Cortex of kidney (tissue), 1 donor: Measurements from ENCODE around the gene UBE2QL1.

ENCODE experiments used
- DNase-seq: peaks from one replicate; lab custom pipeline; 2025; lab: John Stamatoyannopoulos, UW

Gene UBE2QL1, protein sequence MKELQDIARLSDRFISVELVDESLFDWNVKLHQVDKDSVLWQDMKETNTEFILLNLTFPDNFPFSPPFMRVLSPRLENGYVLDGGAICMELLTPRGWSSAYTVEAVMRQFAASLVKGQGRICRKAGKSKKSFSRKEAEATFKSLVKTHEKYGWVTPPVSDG

DNA sequence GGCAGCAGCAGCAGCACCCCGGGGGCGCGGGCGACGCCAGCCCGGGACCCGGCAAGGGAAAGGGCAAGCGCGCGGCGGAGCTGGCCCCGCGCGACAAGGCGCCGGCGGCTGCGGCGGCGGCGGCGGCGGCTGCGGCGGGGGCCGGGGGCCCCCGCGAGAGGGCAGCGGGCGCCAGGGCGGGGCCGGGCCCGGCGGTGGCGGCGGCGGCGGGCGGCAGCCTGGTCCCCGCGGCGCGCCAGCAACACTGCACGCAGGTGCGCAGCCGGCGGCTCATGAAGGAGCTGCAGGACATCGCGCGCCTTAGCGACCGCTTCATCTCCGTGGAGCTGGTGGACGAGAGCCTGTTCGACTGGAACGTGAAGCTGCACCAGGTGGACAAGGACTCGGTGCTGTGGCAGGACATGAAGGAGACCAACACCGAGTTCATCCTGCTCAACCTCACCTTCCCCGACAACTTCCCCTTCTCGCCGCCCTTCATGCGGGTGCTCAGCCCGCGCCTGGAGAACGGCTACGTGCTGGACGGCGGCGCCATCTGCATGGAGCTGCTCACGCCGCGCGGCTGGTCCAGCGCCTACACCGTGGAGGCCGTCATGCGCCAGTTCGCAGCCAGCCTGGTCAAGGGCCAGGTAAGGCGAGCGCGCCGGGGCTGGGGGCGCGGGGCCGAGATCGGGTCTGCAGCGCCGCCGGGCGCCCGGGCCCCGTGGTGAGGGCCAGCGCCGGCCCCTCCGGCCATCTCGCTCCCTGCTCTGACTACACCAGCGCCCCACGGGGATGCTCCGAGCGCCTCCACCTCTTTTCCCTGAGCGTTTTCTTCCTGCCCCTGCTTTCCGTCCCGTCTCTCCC, at the start of gene UBE2QL1:
TSS of gene UBE2QL1 (plus strand) at position 238 of the 843 bp plus-strand sequence. CDS start at position 273, 35 bp downstream.
- no peak for DNase-seq

DNA sequence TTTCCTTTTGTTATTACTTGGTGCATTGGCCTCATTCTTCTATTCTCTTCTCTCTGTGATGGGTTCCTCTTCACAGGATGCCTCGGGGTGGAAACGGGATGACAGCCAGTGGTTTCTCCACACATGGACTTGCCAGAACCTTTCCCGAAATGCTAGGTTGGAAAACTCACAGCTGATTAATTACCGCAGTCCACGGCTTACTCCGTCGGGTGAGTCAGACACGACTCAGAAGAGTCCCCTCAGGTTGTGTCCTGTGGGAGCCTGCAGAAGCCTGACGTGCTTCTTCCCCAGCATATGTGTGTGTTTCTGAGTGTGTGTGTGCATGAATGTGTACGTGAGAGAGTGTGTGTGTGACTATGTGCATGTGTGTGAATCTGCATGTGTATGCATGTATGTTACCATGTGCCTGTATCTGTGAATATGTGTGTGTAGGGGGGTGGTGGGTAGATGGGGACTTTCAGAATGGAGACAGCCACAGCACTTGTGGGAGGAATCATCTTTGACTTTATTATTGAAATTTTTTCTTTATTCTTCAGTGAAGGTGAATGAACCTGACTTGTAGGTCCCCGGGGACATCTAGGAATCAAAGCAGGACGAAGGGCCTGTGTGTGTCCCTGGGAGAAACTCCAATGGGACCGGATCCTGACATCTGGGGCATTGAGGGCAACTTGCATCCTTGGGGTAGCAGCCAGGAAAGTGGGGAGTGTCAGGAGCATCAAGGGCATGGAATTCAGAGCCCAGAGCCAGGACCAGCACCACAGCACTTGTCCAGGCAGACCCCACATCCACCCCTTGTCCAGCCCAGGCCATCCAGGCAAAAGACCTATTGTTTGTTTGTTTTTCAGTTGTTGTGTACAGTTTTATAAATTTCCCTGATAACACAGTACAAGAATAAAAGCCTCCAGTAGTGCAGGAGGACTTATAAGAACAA, 48.4 kb upstream of the UBE2QL1 start:
- no peak for DNase-seq

DNA sequence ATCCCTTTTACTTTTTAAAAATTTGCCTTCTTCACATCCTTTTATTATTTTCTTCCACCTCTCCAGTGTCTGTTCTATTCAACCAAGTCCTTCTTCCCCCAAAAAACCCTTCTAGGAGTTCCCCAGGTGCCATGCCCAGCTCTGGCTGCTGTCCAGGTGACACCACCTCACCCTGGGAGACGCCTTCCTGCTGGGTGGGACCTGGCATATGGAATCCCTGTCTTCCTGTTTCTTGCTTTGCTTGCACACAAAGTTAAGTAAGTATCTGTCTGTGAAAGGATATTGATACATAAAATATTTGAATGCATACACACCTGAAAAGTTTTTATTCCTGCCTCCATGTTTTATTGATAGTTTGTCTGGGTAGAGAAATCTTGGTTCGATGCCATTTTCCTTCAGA, 47.2 kb upstream of the UBE2QL1 start:
- no peak for DNase-seq

DNA sequence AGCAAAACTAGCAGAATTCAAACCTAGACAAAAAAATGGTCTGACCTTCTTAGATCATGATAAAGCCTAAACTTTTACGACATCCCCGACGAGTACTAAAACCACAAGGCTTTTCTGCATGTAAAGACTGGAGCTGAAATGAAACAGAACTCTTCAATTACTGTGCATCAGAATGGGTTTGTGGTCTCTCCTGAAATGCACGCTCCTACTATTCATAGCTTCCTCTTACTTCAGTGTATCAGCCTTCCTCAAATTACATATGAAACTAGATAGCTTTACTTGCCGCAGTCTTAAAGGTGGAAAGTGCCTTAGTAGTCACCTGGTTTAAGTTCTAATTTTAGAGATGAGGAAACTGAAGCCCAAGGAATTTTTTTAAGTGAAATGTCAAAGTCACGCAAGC, 45.7 kb upstream of the UBE2QL1 start:
- DNase-seq: no peak

DNA sequence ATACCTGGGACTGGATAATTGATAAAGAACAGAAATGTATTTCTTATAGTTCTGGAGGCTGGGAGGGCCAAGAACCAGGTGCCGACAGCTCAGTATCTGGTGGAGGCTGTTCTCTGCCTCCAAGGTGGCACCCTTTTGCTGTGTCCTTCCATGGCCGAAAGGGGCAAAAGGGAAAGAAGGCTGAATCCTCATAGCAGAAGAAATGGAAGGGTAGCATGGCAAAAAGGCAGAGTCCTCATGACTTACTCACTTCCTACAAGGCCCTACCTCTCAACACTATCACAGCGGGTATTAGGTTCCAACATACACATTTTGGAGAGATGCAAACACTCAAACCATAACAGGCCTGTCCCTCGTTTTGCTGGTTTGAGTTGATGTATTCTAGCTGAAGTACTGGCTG, 45.2 kb upstream of the UBE2QL1 start:
- DNase-seq: no peak

DNA sequence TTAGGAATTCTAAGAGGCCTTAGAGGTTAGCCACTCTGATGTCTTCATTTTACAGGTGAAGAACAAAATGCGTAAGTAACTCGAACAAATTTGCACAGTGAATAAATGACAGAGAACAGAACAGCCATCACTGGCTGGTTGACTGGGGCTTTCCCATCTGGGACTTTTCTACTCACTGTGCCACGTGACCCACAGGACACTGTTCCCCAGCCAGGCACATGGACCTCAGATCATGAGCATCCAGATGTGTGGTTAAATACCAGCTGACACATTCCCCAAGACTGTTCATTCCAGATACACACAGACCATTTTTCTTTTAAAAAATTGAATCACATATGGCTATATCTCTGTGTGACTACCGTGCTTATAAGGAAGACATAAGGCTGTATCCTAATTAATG, 44.5 kb upstream of the UBE2QL1 start:
- DNase-seq: no peak

DNA sequence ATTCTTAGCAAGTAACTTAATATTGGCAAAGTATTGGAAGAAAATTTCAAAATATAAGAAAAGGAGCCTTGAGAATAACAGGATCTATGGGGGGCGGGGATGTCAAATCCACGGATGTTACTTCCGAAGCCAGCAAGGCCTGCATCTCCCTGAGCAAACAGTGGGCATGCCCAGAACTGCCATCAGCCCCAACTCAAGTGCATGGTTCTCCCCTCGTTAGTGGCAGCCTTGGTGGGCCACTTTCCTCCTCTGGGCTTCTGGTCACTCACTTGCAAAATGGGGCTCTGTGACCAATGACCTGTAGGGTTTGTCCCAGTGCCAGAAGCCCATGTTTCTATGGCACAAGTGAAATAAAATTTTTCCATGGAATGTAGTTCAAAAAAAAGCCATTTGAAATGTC, 43.1 kb upstream of the UBE2QL1 start:
- DNase-seq: no peak

DNA sequence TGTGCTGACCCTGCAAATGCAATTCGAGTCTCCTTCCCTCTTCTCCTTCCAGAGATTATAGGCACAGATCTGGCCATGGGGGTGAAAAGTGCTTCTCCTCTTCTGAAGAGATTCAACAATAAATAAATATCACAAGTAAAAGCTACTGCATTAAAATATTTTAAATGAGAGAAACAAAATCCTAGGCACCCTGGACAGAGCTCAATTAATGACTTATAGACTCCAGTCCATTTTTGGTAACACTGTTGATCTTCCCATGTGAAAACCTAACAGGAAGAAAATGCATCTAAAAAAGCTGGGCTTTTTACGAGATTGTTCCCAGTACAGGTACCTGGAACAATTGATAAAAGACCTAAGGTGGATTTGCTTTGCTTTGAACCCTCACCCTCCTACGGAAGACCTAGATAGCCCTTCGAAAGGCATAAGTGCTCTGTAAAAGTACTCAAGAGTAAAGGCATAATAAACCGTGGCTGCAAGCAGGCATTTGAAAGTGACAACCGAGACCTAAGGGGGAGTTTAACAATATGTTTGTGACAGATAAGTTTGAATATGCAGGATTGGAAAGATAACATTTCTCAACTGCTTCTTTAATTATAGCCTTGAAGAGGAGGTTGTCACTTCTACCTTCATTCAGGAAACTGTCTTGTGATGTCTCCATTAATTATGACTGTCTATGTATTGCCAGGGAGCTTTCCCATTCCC, 41.0 kb upstream of the UBE2QL1 start:
- DNase-seq: no peak

DNA sequence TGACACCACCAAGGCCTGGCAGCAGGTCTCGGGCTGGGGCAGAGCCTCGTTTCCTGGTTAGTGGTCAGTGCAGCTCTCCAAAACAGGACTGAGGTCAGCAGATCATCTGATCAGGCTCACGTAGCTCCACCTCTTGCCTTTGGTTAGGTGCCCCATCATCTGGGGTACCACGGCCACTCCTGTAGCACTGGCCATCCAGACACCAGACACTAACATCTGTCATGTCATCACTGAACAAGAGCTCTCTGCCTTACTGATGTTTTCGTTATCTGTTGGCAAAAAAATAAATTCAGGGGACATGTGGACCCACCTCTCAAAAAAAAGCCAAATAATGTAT, 40.4 kb upstream of the UBE2QL1 start:
- DNase-seq: no peak

DNA sequence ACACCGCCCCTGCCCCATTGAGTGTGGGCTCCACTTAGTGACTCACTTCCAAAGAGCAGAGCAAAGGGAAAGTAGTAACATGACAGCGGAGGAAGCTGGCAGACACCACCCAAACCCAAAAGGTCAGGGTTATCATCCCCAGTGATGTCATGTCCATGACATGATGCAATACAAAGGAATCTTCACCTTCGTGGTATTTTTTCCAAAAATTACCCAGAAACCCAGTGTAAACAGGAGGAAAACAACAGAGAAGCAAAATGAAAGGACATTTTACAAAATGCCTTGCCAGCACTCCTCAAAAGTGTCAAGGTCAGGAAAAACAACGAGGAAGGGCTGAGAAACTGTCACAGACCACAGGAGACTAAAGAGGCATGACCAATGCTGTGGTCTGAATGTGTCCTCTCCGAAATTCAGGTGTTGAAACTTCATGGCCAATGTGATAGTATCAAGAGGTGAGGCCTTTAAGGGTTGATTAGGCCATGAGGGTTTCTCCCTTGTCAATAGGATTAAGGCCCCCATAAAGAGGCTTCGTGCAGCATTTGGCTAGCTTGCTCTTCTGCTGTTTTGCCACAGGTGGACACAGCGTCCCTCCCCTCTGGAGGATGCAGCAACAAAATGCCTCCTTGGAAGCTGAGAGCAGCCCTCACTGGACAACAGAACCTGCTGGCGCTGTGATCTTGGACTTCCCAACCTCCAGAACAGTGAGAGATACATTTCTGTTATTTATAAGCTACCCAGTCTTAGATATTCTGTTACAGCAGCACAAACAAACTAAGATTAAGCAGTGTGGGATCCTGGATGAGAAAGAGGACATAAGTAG, 39.8 kb upstream of the UBE2QL1 start:
- DNase-seq: no peak

DNA sequence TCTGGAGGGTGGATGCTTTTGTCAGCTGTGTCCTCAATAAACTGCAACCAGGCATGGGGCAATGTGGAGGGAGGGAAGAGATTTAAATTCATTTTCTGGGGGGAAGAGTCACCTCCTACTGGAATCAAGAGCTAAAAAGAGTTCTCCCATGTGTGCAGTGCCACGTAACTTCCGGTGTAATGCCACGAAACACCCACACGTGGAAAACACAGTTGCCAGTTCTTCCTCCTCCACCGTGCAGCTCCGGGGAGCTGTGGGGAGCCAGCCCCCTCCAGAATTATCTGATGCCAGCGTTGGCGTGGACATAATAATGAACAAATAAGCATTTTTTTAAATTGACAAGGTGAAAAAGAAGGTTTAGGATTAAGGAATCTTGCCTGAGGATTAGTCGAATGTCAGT, 38.2 kb upstream of the UBE2QL1 start:
- no peak for DNase-seq

DNA sequence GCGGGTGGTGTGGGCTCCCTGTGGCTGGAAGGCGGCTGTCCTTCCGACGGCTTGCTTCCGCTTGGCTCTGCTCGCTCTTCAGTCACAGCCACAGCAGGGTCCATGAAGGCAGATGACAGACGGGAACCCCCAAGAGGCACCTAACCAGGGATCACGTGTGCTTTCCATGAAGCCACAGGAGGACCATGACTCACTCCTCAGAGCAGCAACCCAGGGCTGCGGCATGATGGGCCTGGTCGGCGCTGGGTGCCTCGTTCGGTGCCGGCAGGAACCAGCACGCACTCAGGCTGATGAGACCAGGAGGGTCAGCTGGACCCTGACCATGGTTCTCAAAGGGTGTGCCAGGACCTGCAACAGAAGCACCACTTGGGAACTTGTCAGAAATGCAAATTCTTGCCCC, 37.5 kb upstream of the UBE2QL1 start:
- DNase-seq: no peak

DNA sequence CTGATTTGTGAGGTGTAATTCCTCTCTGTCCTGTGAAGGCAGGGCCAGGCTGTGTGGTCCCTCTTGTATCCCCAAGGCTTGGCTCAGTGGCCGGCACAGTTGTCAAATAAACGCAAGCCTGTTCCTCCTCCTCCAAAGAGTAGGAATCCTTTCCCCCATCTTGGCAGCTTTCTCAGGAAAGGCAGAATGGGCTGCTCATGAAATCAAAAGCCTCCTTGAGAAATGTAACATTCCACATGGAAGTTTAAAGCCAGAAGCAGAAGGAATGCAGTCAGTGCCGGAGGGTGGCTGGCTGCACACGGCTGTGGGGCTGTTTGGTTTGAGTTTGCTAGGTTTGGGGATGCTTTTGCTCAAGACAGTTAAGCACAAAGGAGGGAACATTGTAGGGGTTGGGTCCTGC, 35.8 kb upstream of the UBE2QL1 start:
- DNase-seq: no peak

DNA sequence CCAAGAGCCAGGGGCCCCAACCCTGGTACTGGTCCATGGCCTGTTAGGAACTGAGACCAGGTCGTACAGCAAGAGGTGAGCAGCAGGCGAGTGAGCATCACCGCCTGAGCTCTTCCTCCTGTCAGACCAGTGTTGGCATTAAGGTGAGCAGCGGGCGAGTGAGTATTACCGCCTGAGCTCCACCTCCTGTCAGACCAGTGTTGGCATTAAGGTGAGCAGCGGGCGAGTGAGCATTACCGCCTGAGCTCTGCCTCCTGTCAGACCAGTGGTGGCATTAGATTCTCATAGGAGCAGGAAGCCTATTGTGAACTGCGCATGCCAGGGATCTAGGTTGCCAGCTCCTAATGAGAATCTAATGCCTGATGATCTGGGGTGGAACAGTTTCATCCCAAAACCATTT, 31.0 kb upstream of the UBE2QL1 start:
- DNase-seq: no peak

DNA sequence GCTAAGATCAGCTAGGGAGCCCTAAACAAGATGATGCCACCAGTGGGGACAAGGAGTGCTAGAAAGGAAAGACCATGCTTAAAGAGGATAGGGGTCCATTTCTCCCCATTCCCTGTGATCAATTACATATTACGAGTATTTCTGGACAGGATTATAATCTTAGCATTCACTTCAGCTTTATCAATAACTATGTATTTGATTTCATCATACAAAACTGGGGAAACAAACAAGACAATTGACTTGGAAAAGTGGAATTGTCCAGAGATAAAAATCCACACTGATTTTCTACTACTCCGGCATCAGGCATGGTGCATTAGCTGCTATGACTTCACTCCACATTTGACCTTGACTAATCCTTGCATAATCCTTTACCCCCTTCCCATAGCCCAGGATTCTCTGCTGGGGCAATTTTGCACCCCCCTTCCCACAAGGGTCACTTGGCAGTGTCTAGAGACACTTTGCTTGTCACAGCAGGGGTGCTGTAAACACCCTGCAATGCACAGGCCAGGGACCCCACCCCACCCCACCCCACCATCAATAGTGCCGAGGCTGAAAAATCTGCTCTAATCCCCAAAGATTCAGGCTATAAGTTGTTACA, 29.9 kb upstream of the UBE2QL1 start:
- DNase-seq: no peak

DNA sequence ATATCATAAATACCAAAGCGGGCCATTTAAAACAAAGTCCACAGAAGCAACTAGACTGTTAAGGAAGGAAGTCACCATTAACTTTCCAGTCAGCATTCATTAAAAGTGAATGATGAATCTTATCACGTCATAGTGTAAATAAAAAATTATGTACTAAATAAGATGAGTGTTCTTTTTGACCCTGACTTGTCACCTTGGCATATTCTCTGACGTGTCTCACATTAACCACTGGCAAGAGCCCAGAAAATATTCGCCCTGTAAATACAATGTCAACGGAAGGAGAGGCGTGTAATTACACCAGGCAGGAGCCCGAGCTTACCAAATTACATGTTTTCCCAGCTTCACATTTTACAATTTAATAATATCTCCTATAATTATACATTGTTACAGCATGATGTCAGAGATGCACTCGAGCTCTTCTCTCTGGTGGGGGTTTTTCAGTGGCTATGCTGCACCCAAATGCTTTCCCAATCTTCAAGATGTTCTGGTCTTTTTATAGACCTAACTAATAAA, 29.3 kb upstream of the UBE2QL1 start:
- DNase-seq: no peak

DNA sequence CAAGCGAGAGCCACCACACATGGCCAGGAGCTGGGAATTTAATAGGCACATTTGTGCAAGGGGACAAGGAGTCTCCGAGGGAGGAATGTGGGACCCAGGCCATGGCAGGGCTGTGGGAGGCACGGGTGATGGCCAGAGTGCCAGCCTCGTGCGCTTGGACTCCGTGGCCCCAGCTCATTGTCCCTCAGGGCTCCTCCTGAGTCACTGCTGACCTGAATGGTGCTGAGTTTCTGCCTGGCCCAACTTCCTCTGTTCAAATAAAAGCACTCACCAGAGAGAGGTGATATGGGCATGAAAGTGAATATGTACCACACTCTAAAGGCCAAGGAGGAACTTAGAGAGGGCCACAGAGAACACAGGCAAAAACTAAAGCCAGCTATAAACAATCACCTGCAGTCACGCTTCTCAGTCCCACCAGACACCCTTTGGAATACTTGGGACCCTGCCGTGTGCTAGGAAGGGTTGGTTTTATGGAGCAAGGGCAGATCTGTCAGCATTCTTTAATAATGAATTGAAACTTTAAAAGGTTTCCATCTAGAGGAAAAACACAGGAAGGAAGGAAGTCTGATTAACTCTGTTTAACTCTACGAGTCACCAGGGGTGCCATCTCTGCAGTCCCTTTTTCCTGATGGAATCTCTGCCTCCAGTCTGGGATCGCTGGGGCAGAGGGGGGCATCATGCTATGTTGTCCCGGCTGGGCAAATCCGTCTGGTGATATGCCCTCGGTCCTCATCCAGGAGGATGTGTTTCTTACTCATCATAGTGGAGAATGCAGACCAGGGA, 25.1 kb upstream of the UBE2QL1 start:
- DNase-seq: no peak

DNA sequence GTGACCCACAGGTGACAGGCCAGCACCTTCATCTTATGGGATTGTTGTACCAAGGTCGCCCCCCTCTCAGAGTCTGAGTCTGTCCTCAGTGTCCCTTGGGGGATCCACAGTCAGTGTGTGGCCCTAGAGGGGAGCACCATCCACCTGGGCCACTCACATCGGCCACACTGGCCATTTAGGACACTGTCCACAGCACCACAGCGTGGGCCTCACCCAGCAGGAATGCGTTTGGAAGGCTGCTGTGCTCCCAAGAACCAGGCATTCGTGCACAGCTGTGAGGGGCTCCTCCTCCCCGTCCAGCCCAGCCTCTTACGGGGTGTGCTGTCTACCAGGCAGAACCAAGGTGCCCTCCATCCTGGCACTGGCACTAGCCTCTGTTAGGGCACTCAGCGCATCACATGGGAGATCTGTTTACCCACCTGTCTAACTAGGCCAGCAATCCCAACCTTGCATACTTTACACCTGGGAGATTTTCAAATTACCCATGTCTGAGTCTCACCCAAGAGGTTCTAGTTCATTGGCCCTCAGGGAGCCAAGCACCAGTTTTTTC, 24.5 kb upstream of the UBE2QL1 start:
- no peak for DNase-seq

DNA sequence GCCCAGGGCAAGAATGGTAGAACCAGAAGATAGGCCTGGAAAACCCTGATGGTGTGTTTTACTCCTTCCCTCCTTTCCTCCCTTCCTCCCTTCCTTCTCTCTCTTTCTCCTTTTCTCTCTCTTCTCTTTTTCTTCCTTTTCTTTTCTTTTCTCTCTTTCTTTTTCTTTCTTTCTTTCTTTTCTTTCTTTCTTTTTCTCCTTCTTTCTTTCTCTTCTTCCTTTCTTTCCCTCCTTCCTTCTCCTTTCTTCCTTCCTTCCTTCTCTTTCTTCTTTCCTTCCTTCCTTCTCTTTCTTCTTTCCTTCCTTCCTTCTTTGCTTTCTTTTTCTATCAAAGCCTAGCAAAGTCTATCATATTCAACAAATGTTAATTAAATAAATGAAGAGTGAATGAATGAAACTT, 24.0 kb upstream of the UBE2QL1 start:
- DNase-seq: no peak

DNA sequence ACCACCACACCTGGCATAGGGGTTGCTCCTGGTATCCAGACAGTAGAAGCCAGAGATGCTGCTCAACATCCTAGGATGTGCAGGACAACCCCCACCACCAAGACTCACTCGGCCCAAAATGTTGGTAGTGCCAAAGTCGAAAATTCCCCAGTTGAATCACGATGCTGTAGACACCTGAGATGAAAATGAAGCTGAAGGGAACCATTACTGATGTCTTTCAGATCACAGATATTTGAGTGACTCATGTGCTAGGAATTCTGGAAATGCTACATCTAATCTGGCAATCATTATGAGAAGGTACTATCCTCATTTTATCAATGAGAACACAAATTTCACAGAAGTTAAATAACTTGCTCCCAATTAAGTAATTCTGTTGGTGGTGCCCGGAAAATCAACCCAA, 21.0 kb upstream of the UBE2QL1 start:
- no peak for DNase-seq
